ENCODE measurements around the gene UBD. TPM values are rescaled to one million over a fixed set of nuclear protein-coding genes. Genes with fewer than 3 reads are reported as not detected.

The UBD gene
- polyA plus RNA-seq, 1 donor (not counting 4 experiments of a cell fraction or from before 2014, with no cell fraction given): not detected

GRCh38 chr6:29506446-29507067, 53.0 kb downstream of the UBD start:
- no peak overlapping the region for H3K27ac ChIP-seq (ENCODE audit: control insufficient read depth, insufficient read depth, low read length)
- FAIRE-seq (no peak), DNase-seq (ENCODE audit: low read depth, low spot score) (no peak)

GRCh38 chr6:29505808-29506207, 53.7 kb downstream of the UBD start:
- dilution Hi-C loops (cut with MboI; ENCODE audit: extremely low pct_ligation_motif_present, low sequenced_read_pairs): no loop called here
- Histone ChIP-seq H3K36me3 (ENCODE audit: control insufficient read depth in 2 of 2, extremely low read depth in 1 of 2, insufficient read depth in 2 of 2, low read length in 2 of 2) (no peaks in the 10 kb centered on the region), H2AFZ (ENCODE audit: control insufficient read depth, low read length) (no peak overlapping the region), H3K27ac (ENCODE audit: control insufficient read depth, insufficient read depth, low read length) (no peak overlapping the region), H4K20me1 (ENCODE audit: control insufficient read depth, extremely low read depth, insufficient read depth, low read length) (no peaks in the 10 kb centered on the region), H3K9me3 (ENCODE audit: control insufficient read depth, low read depth, low read length) (no peaks in the 10 kb centered on the region), H3K4me3 (ENCODE audit: control insufficient read depth in 2 of 3, extremely low read depth in 1 of 3, insufficient read depth in 2 of 3, low read depth in 1 of 3, low read length in 3 of 3) (no peak overlapping the region), H3K4me1 (ENCODE audit: control insufficient read depth, extremely low read depth, insufficient read depth, low read length) (peaks cover 4% of the 10 kb centered on the region), H3K4me2 (ENCODE audit: control insufficient read depth, extremely low read depth, insufficient read depth, low read depth, low read length) (no peak overlapping the region), H3K9me1 (ENCODE audit: control insufficient read depth, extremely low read depth, insufficient read depth, low read length) (no peaks in the 10 kb centered on the region), H3K79me2 (ENCODE audit: control insufficient read depth, insufficient read depth, low read length) (no peaks in the 10 kb centered on the region), H3K9ac (ENCODE audit: control insufficient read depth, extremely low read depth, insufficient read depth, low read length) (no peak overlapping the region), H3K27me3 (ENCODE audit: control insufficient read depth, extremely low read depth, insufficient read depth, low read length) (peaks cover 29% of the 10 kb centered on the region)
- TF ChIP-seq EZH2 (IDR thresholded peaks at IDR 0.05; ENCODE audit: low read length) (no peak), CTCF (optimal IDR thresholded peaks at IDR 0.05 in 1 of 3, IDR thresholded peaks at IDR 0.05 in 1 of 3, conservative IDR thresholded peaks at IDR 0.05 in 1 of 3; ENCODE audit: extremely low read depth in 1 of 3, insufficient read depth in 2 of 3, low read length in 3 of 3) (no peak)
- no peak for DNase-seq (ENCODE audit: low read depth, low spot score)
- FAIRE-seq: no peak

More at GRCh38 chr6:29506446-29507067, 53.0 kb downstream of the UBD start:
- no peaks in the 10 kb centered on the region for H3K79me2 ChIP-seq (ENCODE audit: control insufficient read depth, insufficient read depth, low read length)
- no peak overlapping the region for H3K4me3 ChIP-seq (ENCODE audit: control insufficient read depth in 2 of 3, extremely low read depth in 1 of 3, insufficient read depth in 2 of 3, low read depth in 1 of 3, low read length in 3 of 3)
- dilution Hi-C loops (cut with MboI; ENCODE audit: extremely low pct_ligation_motif_present, low sequenced_read_pairs): no loop called here
- H2AFZ ChIP-seq (ENCODE audit: control insufficient read depth, low read length): no peak overlapping the region
- H4K20me1 ChIP-seq (ENCODE audit: control insufficient read depth, extremely low read depth, insufficient read depth, low read length): no peaks in the 10 kb centered on the region
- H3K36me3 ChIP-seq (ENCODE audit: control insufficient read depth in 2 of 2, extremely low read depth in 1 of 2, insufficient read depth in 2 of 2, low read length in 2 of 2): no peaks in the 10 kb centered on the region
- H3K9ac ChIP-seq (ENCODE audit: control insufficient read depth, extremely low read depth, insufficient read depth, low read length): no peak overlapping the region
- no peak for TF ChIP-seq EZH2 (IDR thresholded peaks at IDR 0.05; ENCODE audit: low read length)
- no peak for TF ChIP-seq CTCF (optimal IDR thresholded peaks at IDR 0.05 in 1 of 3, IDR thresholded peaks at IDR 0.05 in 1 of 3, conservative IDR thresholded peaks at IDR 0.05 in 1 of 3; ENCODE audit: extremely low read depth in 1 of 3, insufficient read depth in 2 of 3, low read length in 3 of 3)
- H3K9me3 ChIP-seq (ENCODE audit: control insufficient read depth, low read depth, low read length): no peaks in the 10 kb centered on the region
- H3K4me1 ChIP-seq (ENCODE audit: control insufficient read depth, extremely low read depth, insufficient read depth, low read length): peaks cover 4% of the 10 kb centered on the region
- peaks cover 26% of the 10 kb centered on the region for H3K27me3 ChIP-seq (ENCODE audit: control insufficient read depth, extremely low read depth, insufficient read depth, low read length)
- no peak overlapping the region for H3K4me2 ChIP-seq (ENCODE audit: control insufficient read depth, extremely low read depth, insufficient read depth, low read depth, low read length)
- H3K9me1 ChIP-seq (ENCODE audit: control insufficient read depth, extremely low read depth, insufficient read depth, low read length): no peaks in the 10 kb centered on the region

Small RNAs within 50 kb of the gene (small RNA-seq; reads per million reads assigned to genes)
- gene SNORD32B (ENCODE audit: insufficient read length in 3 of 3, low read depth in 3 of 3, low replicate concordance in 1 of 3): 0 reads per million in 3 experiments
- gene TMEM183AP1 (ENCODE audit: insufficient read length in 3 of 3, low read depth in 3 of 3, low replicate concordance in 1 of 3): 0 reads per million in 3 experiments

Other genes with a start within 250 kb of the UBD start
- not detected in 3 replicates for gene OR5V1, start 190.9 kb downstream of the UBD start, polyA plus RNA-seq
- gene OR12D3, start 184.4 kb downstream of the UBD start, polyA plus RNA-seq: not detected in 3 replicates
- gene OR12D2, start 164.1 kb downstream of the UBD start, polyA plus RNA-seq: not detected in 3 replicates
- not detected in 3 replicates for gene OR12D1, start 144.8 kb downstream of the UBD start, polyA plus RNA-seq
- gene OR10C1, start 120.4 kb downstream of the UBD start, polyA plus RNA-seq: not detected in 3 replicates
- gene OR11A1, start 102.7 kb downstream of the UBD start, polyA plus RNA-seq: not detected in 3 replicates
- gene OR2H1, start 102.6 kb downstream of the UBD start, polyA plus RNA-seq: not detected in 3 replicates
- gene MAS1L, start 71.8 kb downstream of the UBD start, polyA plus RNA-seq: not detected in 3 replicates
- gene OR2H2, start 25.4 kb upstream of the UBD start, polyA plus RNA-seq: not detected in 3 replicates
- gene GABBR1, start 73.5 kb upstream of the UBD start, polyA plus RNA-seq: 10.4 to 18.9 TPM (median 18.9 TPM) in 3 replicates
- not detected in 3 replicates for gene MOG, start 97.4 kb upstream of the UBD start, polyA plus RNA-seq
- gene ZFP57, start 121.4 kb upstream of the UBD start, polyA plus RNA-seq: 17.4 to 26.3 TPM (median 22.5 TPM) in 3 replicates
- gene HLA-F, start 163.7 kb upstream of the UBD start, polyA plus RNA-seq: 36.2 to 66.6 TPM (median 46.0 TPM) in 3 replicates

All from keratinocyte (primary cell).